ENCODE data around the gene CLEC2A.

The CLEC2A gene

GRCh38 chr12:9931245-9931644 lies 925 bp downstream of the CLEC2A start:
- no peak for ATAC-seq

DNA sequence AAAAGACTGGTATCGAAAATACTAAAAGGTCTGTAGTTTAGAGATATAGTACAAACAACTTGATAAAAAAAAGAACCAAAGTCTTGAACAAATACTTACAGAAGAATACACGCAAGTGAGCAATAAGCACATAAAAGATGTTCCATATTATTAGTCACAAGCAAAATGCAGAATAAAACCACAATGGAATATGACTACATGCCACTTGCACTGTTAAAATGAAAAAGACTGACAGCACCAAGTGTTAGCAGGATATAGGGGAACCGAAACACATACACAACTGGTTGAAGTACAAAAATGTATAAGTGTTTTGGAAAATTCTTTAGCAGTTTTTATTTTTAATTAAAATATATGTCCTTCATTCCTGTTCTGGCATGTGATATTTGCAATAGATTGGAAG lies 3.6 kb downstream of the CLEC2A start:
- no peak for ATAC-seq

DNA sequence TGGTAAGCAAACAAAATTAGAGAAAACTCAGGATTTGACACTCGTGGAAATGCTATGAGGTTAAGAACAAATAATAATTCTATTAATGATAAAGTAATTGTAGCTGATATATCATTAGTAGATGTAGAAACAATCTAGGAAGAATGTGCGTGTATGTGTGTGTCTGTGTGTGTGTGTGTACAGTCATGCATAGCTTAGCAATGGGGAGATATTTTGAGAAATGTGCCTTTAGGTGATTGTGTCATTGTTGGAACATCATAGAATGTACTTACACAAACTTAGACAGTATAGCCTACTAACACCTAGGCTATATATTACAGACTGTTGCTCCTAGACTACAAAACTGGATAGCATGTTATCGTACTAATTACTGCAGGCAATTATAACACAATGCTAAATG lies 5.3 kb downstream of the CLEC2A start:
- no peak for ATAC-seq

DNA sequence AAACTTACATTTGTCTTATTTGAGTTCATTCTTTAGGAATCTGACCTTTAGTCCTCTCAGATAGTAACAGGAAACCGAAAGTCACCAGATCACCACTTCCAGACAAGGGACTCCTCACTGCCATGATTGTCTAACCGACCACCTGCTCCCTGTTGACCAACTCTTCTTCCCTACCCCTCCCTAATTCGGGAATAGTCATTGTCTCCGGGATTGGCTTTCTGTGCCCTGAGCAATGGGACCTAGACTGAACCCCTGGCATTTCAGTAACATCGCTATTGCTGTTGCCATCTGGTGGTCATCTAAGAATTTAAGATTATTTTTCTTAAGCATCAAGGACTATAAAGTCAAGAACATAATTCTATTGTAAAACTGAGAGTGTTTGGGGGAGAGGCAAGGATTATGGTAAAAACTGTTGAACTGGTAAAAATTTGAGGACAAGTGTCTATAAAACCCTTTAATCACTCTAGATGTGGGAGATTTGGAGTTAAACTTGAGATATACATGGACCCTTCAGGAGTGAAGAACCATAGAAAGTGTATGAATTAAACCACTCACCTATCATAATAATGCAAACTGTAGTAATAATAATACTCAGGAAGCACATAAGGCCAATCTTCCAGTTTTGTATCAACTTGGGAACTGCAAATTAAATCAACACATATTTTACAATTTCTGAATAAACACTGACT lies 6.3 kb downstream of the CLEC2A start:
- peak in 1 of 2 donors; percentile 49 for ATAC-seq

DNA sequence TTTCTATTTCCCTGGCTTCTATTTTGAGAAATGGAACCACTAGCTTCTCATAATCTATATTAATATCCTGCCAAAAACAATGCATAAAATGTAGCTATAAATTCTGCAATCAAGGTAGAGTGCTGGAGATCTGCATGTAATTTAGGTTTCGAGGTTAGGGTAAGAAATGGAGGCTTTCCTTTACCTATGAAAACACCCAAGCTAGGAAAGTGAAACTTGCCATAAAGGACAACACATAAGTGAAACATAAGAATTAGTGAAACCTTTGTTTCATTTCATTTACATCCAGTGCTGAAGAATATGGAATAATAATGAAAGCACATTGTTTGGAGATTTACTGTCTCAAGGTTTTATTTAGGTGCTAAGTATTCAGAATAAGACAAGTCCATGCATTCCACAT lies 9.7 kb downstream of the CLEC2A start:
- ATAC-seq: no peak

GRCh38 chr12:9920451-9920850 lies 11.7 kb downstream of the CLEC2A start:
- ATAC-seq: no peak

DNA sequence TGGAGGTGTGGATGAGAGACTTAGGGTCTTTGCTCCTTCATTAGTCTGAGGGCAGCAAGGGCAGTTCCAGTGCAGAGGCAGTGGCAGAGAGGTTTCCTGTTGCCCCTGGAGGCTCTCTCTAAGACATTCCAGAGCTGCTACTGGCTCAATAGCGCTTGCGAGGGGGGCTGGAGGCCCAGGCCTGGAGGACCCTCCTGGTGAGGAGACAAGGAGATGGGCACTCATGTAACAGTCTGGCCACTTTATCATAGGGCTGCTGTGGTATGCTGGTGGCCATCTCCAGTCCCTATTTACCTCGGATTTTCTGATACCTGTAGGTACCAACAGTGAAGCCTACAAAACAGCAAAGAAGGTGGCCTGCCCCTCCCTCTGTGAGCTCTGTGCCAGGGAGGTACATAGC lies 12.7 kb downstream of the CLEC2A start:
- ATAC-seq: no peak

GRCh38 chr12:9911708-9912107 lies 20.5 kb downstream of the CLEC2A start:
- no peak for ATAC-seq

DNA sequence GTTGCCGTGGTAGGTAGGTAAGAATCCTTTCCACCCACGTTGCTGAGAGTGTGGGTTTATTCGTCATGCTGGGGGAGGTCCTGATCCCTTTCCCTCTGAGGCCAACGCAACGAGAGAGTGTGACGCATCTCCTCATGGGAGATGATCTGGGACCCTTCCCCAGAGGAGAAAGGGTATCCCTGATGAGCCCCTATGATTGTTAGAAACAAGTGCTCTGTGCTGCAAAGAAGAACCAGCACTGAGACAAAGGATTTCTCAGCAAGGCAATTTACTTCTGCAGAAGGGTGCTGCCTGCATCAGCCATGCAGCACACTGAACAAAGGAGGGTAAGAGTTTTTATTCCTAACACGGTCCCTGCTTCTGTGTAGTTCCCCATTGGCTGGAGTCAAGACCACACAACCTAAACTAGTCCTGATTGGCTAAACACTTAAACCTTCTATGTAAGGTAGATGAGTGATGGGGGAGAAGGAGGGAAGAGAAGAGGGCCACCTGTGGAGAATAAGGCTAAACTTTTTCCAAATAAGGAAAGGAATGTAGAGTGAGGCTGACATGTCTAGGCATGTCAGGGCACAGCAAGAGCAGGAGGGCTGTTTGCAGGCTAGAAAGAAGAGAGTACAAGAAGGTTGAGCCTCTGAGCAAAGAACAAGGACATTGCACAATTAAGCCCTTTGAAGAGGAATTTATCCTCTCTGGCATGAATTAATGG lies 21.3 kb downstream of the CLEC2A start:
- ATAC-seq: no peak

DNA sequence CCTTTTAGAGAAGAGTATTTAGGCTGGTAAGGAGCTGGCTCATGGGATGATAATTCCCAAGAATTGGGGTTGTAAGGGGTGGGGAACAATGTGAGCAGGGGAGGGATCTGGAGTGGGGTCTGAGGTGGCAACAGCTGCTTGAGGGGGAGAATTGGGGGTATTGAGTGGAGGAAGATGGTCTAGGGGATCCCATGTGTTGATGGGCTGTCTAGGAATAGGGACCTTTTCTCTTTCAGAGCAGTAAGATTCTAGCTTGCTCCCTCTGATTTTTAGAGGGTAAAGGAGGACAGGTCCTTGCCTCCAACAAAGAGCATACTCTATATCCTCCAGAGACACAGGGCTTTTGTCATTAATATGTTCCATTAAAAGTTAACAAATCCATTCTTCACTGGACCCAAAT lies 22.4 kb downstream of the CLEC2A start:
- ATAC-seq: no peak

- no peak for ATAC-seq
Measured at GRCh38 chr12:9908350-9908749, 23.8 kb downstream of the CLEC2A start.

DNA sequence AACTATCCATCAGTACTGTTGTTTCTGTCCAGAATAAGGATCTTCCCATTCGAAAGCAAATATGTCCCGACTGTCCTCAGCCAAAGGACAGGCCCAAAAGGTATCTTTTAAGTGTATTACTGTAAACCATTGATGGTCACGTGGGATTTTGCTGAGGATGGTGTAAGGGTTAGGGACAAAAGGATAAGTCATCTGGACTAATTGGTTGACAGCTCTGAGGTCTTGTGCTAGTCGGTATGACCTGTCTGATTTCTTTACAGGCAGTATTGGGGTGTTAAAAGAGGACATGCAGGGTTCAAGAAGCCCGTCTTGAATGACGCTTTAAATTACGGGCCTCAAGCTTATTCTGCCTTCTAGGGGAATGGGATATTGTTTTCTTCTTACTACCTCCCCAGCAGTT lies 24.4 kb downstream of the CLEC2A start:
- no peak for ATAC-seq

GRCh38 chr12:9906873-9907272 lies 25.3 kb downstream of the CLEC2A start:
- peak; percentile 96 to 98 for ATAC-seq

GRCh38 chr12:9902539-9903228 lies 29.5 kb downstream of the CLEC2A start:
- no peak for ATAC-seq

- ATAC-seq: no peak
Measured at GRCh38 chr12:9900930-9901329, 31.2 kb downstream of the CLEC2A start.

GRCh38 chr12:9899209-9899608 lies 33.0 kb downstream of the CLEC2A start:
- no peak for ATAC-seq

DNA sequence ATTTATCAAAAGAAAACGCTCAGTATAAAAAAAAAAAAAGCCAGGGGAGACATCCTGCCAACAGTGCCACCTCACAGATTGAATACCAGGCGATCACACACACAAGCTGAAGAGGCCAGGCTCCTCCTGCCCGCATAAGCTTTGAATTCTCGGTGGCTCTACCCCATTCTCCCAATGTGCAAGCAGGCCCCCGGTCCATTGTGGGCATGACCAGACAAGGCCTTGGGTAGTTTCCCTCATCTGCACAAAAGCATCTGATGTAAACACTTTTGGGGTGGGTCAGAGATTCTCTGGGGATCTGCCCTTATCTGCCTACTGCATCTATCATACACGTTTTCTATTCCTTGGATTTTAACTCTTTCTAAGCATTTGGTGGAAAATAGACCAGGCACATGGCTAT lies 34.6 kb downstream of the CLEC2A start:
- ATAC-seq: no peak

- no peak for ATAC-seq
Measured at GRCh38 chr12:9895215-9895971, 36.8 kb downstream of the CLEC2A start.

DNA sequence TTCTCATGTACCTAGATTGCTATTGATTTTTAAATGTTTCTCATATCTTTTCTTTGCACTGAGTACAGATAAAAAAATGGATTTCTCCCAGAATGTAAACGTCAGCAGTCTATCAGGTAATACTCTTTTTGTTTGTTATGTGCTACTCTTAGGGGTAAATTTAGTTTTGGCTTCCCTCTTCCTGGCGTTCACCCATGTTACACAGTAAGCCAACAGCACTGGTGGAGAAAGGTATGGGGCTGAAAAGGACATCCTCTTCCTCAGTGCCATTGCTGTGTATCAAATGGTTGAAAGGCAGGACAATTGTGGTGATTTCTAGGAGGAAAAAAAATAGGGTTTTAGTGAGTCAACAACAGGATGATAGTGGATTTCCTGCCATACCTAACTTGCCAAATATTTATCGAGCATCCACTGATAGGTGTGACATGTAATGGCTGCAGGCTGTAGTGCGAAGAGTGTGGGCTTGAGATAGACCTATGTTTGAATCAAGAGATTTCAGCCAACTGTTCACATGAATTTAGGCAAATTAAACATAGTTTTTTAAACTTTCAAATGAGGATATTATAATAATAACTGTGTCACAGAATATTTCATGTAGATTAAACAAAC lies 43.4 kb downstream of the CLEC2A start:
- no peak for ATAC-seq

- no peak for ATAC-seq
Measured at GRCh38 chr12:9883175-9883574, 49.0 kb downstream of the CLEC2A start.

GRCh38 chr12:9881988-9882387 lies 50.2 kb downstream of the CLEC2A start:
- ATAC-seq: no peak

DNA sequence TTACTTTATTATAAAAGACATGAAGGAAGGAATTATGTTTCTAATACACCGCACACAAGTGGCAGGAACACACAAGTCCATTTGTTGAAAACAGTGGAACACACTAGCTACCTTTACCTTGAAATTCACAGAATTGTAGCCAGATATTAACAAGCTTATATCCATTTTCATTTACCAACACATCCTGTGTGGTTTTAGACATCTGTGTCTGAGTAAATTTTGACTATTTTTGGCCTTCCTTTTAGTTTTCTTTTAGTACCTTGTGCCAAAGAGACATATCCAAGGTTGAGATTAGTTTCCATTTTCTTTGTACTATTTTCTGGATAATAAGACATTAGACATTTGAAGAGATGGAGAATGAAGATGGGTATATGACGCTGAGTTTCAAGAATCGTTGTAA lies 50.9 kb downstream of the CLEC2A start, which contains the start of gene KLRF2:
Gene KLRF2, plus strand, starts transcription at position 244 of the 400 bp plus-strand sequence. Its CDS starts 107 bp downstream, at position 351.
- ATAC-seq: no peak
